HS-27A (cell line): ENCODE data around the gene BHLHE23.

Source experiments
- DNase-seq: peaks from one replicate; pipeline ENCODE4 v3.0.0-alpha.2; 2012; ENCODE audit warnings: low read depth, missing footprints

Gene BHLHE23

GRCh38 chr20:62971950-62972844, 34.6 kb downstream of the BHLHE23 start:
- peak; percentile 42 for DNase-seq

GRCh38 chr20:62971211-62971949, 35.4 kb downstream of the BHLHE23 start:
- DNase-seq: no peak

- DNase-seq: no peak
Measured at GRCh38 chr20:62970307-62971210, 36.2 kb downstream of the BHLHE23 start.

GRCh38 chr20:62969939-62970306, 36.8 kb downstream of the BHLHE23 start:
- no peak for DNase-seq

GRCh38 chr20:62969179-62969760, 37.5 kb downstream of the BHLHE23 start:
- DNase-seq: no peak

GRCh38 chr20:62968378-62969178, 38.2 kb downstream of the BHLHE23 start:
- no peak for DNase-seq

- no peak for DNase-seq
Measured at GRCh38 chr20:62967628-62968351, 39.0 kb downstream of the BHLHE23 start.

- DNase-seq: no peak
Measured at GRCh38 chr20:62967149-62967501, 39.6 kb downstream of the BHLHE23 start.

- DNase-seq: no peak
Measured at GRCh38 chr20:62966212-62967148, 40.3 kb downstream of the BHLHE23 start.

GRCh38 chr20:62965363-62965771, 41.4 kb downstream of the BHLHE23 start:
- no peak for DNase-seq

GRCh38 chr20:62964700-62965099, 42.1 kb downstream of the BHLHE23 start:
- no peak for DNase-seq

- DNase-seq: no peak
Measured at GRCh38 chr20:62963614-62964397, 43.0 kb downstream of the BHLHE23 start.

- no peak for DNase-seq
Measured at GRCh38 chr20:62962891-62963613, 43.7 kb downstream of the BHLHE23 start.

- DNase-seq: no peak
Measured at GRCh38 chr20:62962221-62962879, 44.4 kb downstream of the BHLHE23 start.

- no peak for DNase-seq
Measured at GRCh38 chr20:62961799-62962198, 45.0 kb downstream of the BHLHE23 start.

GRCh38 chr20:62961310-62961783, 45.4 kb downstream of the BHLHE23 start:
- DNase-seq: no peak
